Fibroblast of lung (primary cell): ENCODE data around the gene NFS1.

Experiments
- CTCF ChIP-seq, 2 donors: IDR thresholded peaks in 1 of 2; conservative IDR thresholded peaks in 1 of 2; 1 replicate in 1 of 2; 2 replicates in 1 of 2; pipeline ENCODE4 v1.5.1; 2011 to 2012; ENCODE audit warnings: low read length in 2 of 2, control low read depth in 1 of 2, inconsistent platforms in 1 of 2, low read depth in 1 of 2, mild to moderate bottlenecking in 1 of 2
- EZH2 ChIP-seq: IDR thresholded peaks from 2 replicates; pipeline ENCODE4 v1.5.1; 2012; ENCODE audit warnings: low read length, control low read depth, mild to moderate bottlenecking; ENCODE audit errors: missing control alignments

- no peak for TF ChIP-seq CTCF (conservative IDR thresholded peaks at IDR 0.05 in 1 of 2, IDR thresholded peaks at IDR 0.05 in 1 of 2; ENCODE audit: low read depth in 1 of 2, low read length in 2 of 2)
- TF ChIP-seq EZH2: no peak
Measured at GRCh38 chr20:35629427-35630145, 69.6 kb downstream of the NFS1 start.
